ENCODE measurements around the gene MAOA. TPM values are rescaled to one million over a fixed set of nuclear protein-coding genes. Genes with fewer than 3 reads are reported as not detected.

The MAOA gene
- total RNA-seq, 2 donors from 2014 or later: 0.38 to 4.7 TPM

DNA sequence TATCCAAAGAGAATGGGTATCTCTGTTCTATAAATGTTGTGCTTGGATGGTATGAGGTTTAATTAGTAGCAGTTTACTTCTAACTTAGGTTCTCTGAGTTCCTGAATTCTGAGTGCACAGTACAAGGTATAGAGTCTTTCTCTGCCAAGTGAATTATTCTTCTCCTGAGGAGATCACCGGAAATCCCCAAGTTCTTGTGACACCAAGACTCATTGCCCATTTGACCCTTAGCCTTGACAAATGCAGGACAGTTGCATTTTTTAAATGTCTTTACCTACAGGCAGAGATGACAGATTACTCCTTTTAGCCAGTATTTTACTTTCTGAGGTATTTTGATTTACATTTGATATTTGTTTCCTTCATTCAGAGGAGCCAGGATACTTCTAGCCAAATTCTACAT, 72.9 kb downstream of the MAOA start:
- no peak overlapping the region for H3K27ac Mint-ChIP-seq
- DNase-seq: no peak
- Histone ChIP-seq H3K4me1 (ENCODE audit: control insufficient read depth, insufficient read depth, low read length) (no peaks in the 10 kb centered on the region), H3K9ac (ENCODE audit: extremely low read depth, low read length, poor library complexity, severe bottlenecking) (no peak overlapping the region), H3K9me3 (ENCODE audit: control insufficient read depth, low read length) (no peaks in the 10 kb centered on the region), H3K27ac (ENCODE audit: low read depth, low read length) (no peak overlapping the region), H3K4me3 (ENCODE audit: low read length) (no peak overlapping the region), H3K27me3 (ENCODE audit: control insufficient read depth, insufficient read depth, low read length, poor library complexity, severe bottlenecking) (no peaks in the 10 kb centered on the region), H3K36me3 (ENCODE audit: control insufficient read depth, insufficient read depth, low read length) (no peaks in the 10 kb centered on the region)
- peaks cover 58% of the 10 kb centered on the region for H3K9me3 Mint-ChIP-seq
- no peaks in the 10 kb centered on the region for H3K36me3 Mint-ChIP-seq (ENCODE audit: low read depth)
- H3K4me3 Mint-ChIP-seq: no peak overlapping the region
- peaks cover 2% of the 10 kb centered on the region for H3K27me3 Mint-ChIP-seq (ENCODE audit: insufficient read depth)
- WGBS, 2 experiments (ENCODE audit: insufficient coverage in 1 of 2, insufficient read length in 1 of 2): 100% methylated on average over 1 of the region's 1 CpG; no CpG with 5 or more reads in 1 of the 2 experiments
- H3K4me1 Mint-ChIP-seq: no peaks in the 10 kb centered on the region
- TF ChIP-seq, protein P1, sequence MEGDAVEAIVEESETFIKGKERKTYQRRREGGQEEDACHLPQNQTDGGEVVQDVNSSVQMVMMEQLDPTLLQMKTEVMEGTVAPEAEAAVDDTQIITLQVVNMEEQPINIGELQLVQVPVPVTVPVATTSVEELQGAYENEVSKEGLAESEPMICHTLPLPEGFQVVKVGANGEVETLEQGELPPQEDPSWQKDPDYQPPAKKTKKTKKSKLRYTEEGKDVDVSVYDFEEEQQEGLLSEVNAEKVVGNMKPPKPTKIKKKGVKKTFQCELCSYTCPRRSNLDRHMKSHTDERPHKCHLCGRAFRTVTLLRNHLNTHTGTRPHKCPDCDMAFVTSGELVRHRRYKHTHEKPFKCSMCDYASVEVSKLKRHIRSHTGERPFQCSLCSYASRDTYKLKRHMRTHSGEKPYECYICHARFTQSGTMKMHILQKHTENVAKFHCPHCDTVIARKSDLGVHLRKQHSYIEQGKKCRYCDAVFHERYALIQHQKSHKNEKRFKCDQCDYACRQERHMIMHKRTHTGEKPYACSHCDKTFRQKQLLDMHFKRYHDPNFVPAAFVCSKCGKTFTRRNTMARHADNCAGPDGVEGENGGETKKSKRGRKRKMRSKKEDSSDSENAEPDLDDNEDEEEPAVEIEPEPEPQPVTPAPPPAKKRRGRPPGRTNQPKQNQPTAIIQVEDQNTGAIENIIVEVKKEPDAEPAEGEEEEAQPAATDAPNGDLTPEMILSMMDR (conservative IDR thresholded peaks at IDR 0.05): no peak

DNA sequence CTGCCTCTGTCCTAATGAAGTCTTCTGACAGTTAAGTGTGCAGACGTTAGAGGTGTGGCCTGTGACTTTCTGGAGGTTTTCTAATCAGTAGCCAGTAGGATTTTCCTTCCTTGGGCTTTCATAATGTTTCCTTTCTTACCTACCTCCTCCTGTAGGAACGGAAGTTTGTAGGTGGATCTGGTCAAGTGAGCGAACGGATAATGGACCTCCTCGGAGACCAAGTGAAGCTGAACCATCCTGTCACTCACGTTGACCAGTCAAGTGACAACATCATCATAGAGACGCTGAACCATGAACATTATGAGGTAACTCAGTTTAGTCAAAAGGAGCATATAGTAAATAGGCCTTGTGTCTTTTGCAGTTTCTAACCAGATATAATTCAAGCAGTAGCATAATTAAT, 75.0 kb downstream of the MAOA start:
- Histone ChIP-seq H3K36me3 (ENCODE audit: control insufficient read depth, insufficient read depth, low read length) (no peaks in the 10 kb centered on the region), H3K9ac (ENCODE audit: extremely low read depth, low read length, poor library complexity, severe bottlenecking) (no peak overlapping the region), H3K27ac (ENCODE audit: low read depth, low read length) (no peak overlapping the region), H3K4me3 (ENCODE audit: low read length) (no peak overlapping the region), H3K9me3 (ENCODE audit: control insufficient read depth, low read length) (no peaks in the 10 kb centered on the region), H3K27me3 (ENCODE audit: control insufficient read depth, insufficient read depth, low read length, poor library complexity, severe bottlenecking) (no peaks in the 10 kb centered on the region), H3K4me1 (ENCODE audit: control insufficient read depth, insufficient read depth, low read length) (no peaks in the 10 kb centered on the region)
- no peaks in the 10 kb centered on the region for H3K27me3 Mint-ChIP-seq (ENCODE audit: insufficient read depth)
- 90 to 96% methylated on average over 2 to 7 of the region's 7 CpGs for WGBS, 2 experiments (ENCODE audit: insufficient coverage in 1 of 2, insufficient read length in 1 of 2)
- no peak overlapping the region for H3K4me3 Mint-ChIP-seq
- H3K4me1 Mint-ChIP-seq: peaks cover 6% of the 10 kb centered on the region
- TF ChIP-seq, protein P1 (conservative IDR thresholded peaks at IDR 0.05): no peak
- no peak overlapping the region for H3K27ac Mint-ChIP-seq
- H3K36me3 Mint-ChIP-seq (ENCODE audit: low read depth): no peaks in the 10 kb centered on the region
- H3K9me3 Mint-ChIP-seq: peaks cover 39% of the 10 kb centered on the region
- DNase-seq: no peak

DNA sequence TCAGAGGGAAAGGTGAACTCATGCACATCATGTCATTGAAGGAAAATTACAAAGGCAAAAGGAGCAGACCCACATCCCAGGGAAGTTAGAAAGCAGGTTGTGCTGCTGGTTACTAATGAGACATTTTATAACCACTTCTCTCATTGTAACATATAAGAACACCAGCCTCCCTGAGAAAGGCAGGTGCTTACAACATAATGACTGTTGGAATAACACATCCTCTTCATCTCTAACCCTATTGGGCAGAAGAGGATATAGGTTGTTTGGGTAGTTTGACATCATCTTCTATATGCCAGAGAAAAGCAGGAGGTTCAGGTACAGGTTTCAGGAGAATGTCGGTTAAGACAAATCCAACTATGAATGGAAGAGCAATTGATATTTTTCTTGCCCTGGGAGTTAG, 77.6 kb downstream of the MAOA start:
- Mint-ChIP-seq H3K4me1 (peaks cover 8% of the 10 kb centered on the region), H3K27me3 (ENCODE audit: insufficient read depth) (no peaks in the 10 kb centered on the region), H3K36me3 (ENCODE audit: low read depth) (no peaks in the 10 kb centered on the region), H3K9me3 (peaks cover 26% of the 10 kb centered on the region), H3K4me3 (no peak overlapping the region), H3K27ac (no peak overlapping the region)
- Histone ChIP-seq H3K9me3 (ENCODE audit: control insufficient read depth, low read length) (no peaks in the 10 kb centered on the region), H3K9ac (ENCODE audit: extremely low read depth, low read length, poor library complexity, severe bottlenecking) (no peak overlapping the region), H3K36me3 (ENCODE audit: control insufficient read depth, insufficient read depth, low read length) (no peaks in the 10 kb centered on the region), H3K27ac (ENCODE audit: low read depth, low read length) (no peak overlapping the region), H3K4me3 (ENCODE audit: low read length) (no peak overlapping the region), H3K27me3 (ENCODE audit: control insufficient read depth, insufficient read depth, low read length, poor library complexity, severe bottlenecking) (no peaks in the 10 kb centered on the region), H3K4me1 (ENCODE audit: control insufficient read depth, insufficient read depth, low read length) (peaks cover 2% of the 10 kb centered on the region)
- TF ChIP-seq, protein P1 (conservative IDR thresholded peaks at IDR 0.05): no peak
- DNase-seq: no peak
- WGBS, 2 experiments (ENCODE audit: insufficient coverage in 1 of 2, insufficient read length in 1 of 2): 100% methylated on average over 1 of the region's 1 CpG; no CpG with 5 or more reads in 1 of the 2 experiments

Data from endodermal cell (in vitro differentiated cells).